Glutamatergic neuron (in vitro differentiated cells): ENCODE results near the gene MAP3K15. TPM values are rescaled to one million over a fixed set of nuclear protein-coding genes. Genes with fewer than 3 reads are reported as not detected.

Experiments used
- DNase-seq: peaks from one replicate; pipeline ENCODE4 v3.0.0; 2022
- H3K27ac Mint-ChIP-seq: one replicate; pipeline ENCODE4 v1.8.0; 2020; ENCODE audit warnings: mild to moderate bottlenecking, mixed read lengths, inconsistent platforms; ENCODE audit not compliant: unreplicated experiment
- H3K27me3 Mint-ChIP-seq: one replicate; pipeline ENCODE4 v1.8.0; 2020; ENCODE audit warnings: mild to moderate bottlenecking, moderate library complexity, mixed read lengths, inconsistent platforms; ENCODE audit not compliant: unreplicated experiment
- H3K36me3 Mint-ChIP-seq: one replicate; pipeline ENCODE4 v1.8.0; 2020; ENCODE audit warnings: mild to moderate bottlenecking, mixed read lengths, inconsistent platforms; ENCODE audit not compliant: unreplicated experiment
- H3K4me1 Mint-ChIP-seq: one replicate; pipeline ENCODE4 v1.8.0; 2020; ENCODE audit warnings: mild to moderate bottlenecking, low read depth, mixed read lengths, inconsistent platforms; ENCODE audit not compliant: unreplicated experiment
- H3K4me3 Mint-ChIP-seq: one replicate; pipeline ENCODE4 v1.8.0; 2020; ENCODE audit warnings: mild to moderate bottlenecking, mixed read lengths, inconsistent platforms; ENCODE audit not compliant: unreplicated experiment
- H3K9me3 Mint-ChIP-seq: one replicate; pipeline ENCODE4 v1.8.0; 2020; ENCODE audit warnings: mild to moderate bottlenecking, moderate library complexity, mixed read lengths, inconsistent platforms; ENCODE audit not compliant: unreplicated experiment
- CTCF ChIP-seq: fragments of 200-600 bp; sonication (generic); IDR thresholded peaks from one replicate; pipeline ENCODE4 v1.5.0; 2021; ENCODE audit not compliant: partially characterized antibody, unreplicated experiment
- total RNA-seq: library from RNA; stranded (reverse); fragmentation: NEBNext Ultra II Directional; extraction: Animal tissue kit (Norgen Biotek cat#: 25700); gene quantifications from one replicate; pipeline ENCODE4 v1.2.1, GENCODE V29; 2021; ENCODE audit not compliant: unreplicated experiment

Gene MAP3K15
- total RNA-seq, 1 donor from 2014 or later, result 0.37 TPM

DNA sequence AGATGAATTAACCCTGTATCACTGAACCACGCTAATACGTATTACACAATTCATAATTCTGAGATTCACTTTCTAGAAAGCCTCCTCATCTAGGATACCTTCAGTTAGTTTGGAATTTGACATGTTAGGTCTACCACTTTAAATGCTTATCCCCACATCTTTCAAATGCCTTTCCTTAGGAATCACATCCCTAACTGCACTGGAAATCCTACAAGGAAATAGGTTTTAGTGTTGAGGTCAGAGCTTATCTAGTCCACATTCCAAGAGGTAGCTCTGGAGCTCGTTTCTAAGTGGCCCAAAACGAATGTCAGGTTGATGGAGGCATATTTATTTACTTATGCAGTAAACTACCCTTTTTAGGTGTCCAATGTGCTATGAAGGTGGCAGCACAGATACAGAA, 153.6 kb downstream of the MAP3K15 start:
- Mint-ChIP-seq H3K4me1 (no peaks in the 10 kb centered on the region), H3K9me3 (no peaks in the 10 kb centered on the region), H3K27ac (no peak overlapping the region)

GRCh38 chrX:19360903-19361302, 154.4 kb downstream of the MAP3K15 start:
- Mint-ChIP-seq H3K9me3 (no peaks in the 10 kb centered on the region), H3K27ac (no peak overlapping the region), H3K36me3 (no peaks in the 10 kb centered on the region), H3K27me3 (no peaks in the 10 kb centered on the region), H3K4me3 (no peak overlapping the region), H3K4me1 (no peaks in the 10 kb centered on the region)
- TF ChIP-seq CTCF, result no peak
- DNase-seq, result no peak

More for the DNA sequence above, 153.6 kb downstream of the MAP3K15 start:
- TF ChIP-seq CTCF, result no peak
- DNase-seq, result no peak
- H3K4me3 Mint-ChIP-seq, result no peak overlapping the region
- no peaks in the 10 kb centered on the region for H3K27me3 Mint-ChIP-seq
- H3K36me3 Mint-ChIP-seq, result no peaks in the 10 kb centered on the region

- H3K36me3 Mint-ChIP-seq, result no peaks in the 10 kb centered on the region
Measured at GRCh38 chrX:19358521-19358920, 156.8 kb downstream of the MAP3K15 start.

DNA sequence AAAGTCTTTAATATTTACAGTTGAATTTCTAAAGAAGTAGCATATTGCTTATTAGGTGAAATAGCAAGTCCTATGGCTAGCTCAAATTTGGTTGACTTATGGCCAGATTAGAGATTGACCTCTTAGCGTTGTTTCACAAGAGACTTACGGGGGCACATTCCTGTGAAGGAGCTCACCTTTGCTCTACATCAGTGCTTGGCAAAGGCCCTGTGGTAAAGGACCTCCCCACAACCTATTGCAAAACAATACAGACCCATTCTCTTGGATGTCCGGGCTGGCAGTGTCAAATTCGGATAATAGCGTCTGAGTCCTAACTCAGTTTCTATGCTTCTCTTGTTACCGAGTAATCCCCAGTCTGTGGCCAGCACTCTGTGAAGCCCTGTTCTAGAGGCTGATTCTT, 160.7 kb downstream of the MAP3K15 start:
- no peak for DNase-seq
- H3K4me3 Mint-ChIP-seq, result no peak overlapping the region
- no peaks in the 10 kb centered on the region for H3K9me3 Mint-ChIP-seq
- H3K36me3 Mint-ChIP-seq, result no peaks in the 10 kb centered on the region
- H3K27ac Mint-ChIP-seq, result no peak overlapping the region
- no peak for TF ChIP-seq CTCF
- no peaks in the 10 kb centered on the region for H3K27me3 Mint-ChIP-seq
- no peaks in the 10 kb centered on the region for H3K4me1 Mint-ChIP-seq

More at GRCh38 chrX:19358521-19358920, 156.8 kb downstream of the MAP3K15 start:
- H3K27ac Mint-ChIP-seq, result no peak overlapping the region
- no peak for TF ChIP-seq CTCF
- H3K4me1 Mint-ChIP-seq, result no peaks in the 10 kb centered on the region
- H3K4me3 Mint-ChIP-seq, result no peak overlapping the region
- H3K9me3 Mint-ChIP-seq, result no peaks in the 10 kb centered on the region
- no peaks in the 10 kb centered on the region for H3K27me3 Mint-ChIP-seq
- no peak for DNase-seq

- H3K4me1 Mint-ChIP-seq, result no peaks in the 10 kb centered on the region
- TF ChIP-seq CTCF, result no peak
- no peak overlapping the region for H3K4me3 Mint-ChIP-seq
- no peaks in the 10 kb centered on the region for H3K27me3 Mint-ChIP-seq
- H3K9me3 Mint-ChIP-seq, result no peaks in the 10 kb centered on the region
- no peak overlapping the region for H3K27ac Mint-ChIP-seq
- DNase-seq, result no peak
- H3K36me3 Mint-ChIP-seq, result no peaks in the 10 kb centered on the region
Measured at GRCh38 chrX:19350941-19351384, 164.3 kb downstream of the MAP3K15 start.
